Measurements from ENCODE around the gene STON2.

Gene STON2

DNA sequence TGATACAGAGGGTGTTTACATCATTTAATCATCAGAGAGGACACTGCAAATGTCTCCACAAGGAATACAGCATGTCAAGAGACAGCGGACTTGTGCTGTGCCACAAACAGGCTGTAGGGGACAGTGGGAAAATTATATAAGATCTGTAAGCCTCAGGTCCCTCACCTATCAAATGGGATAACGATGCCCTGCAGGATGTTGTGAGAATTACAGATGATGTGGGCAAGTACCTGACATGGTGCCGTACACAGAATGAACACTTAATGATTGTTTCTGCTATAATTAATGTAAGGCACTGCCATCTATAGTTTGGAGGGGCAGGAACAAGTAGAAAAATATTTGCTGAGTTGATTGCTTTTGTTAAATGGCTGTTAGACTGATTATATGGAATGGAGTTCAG is 97.5 kb downstream of the STON2 start:
- H3K27me3 ChIP-seq (replicated peaks) = no peaks in the 10 kb centered on the region
- in situ Hi-C loops (cut with HindIII; ENCODE audit: low pct_ligation_motif_present, low sequenced_read_pairs) = no loop called here
- DNase-seq = no peak
- no peak overlapping the region for H3K4me3 ChIP-seq (ENCODE audit: low read depth, low read length)
- TF ChIP-seq, protein P1, sequence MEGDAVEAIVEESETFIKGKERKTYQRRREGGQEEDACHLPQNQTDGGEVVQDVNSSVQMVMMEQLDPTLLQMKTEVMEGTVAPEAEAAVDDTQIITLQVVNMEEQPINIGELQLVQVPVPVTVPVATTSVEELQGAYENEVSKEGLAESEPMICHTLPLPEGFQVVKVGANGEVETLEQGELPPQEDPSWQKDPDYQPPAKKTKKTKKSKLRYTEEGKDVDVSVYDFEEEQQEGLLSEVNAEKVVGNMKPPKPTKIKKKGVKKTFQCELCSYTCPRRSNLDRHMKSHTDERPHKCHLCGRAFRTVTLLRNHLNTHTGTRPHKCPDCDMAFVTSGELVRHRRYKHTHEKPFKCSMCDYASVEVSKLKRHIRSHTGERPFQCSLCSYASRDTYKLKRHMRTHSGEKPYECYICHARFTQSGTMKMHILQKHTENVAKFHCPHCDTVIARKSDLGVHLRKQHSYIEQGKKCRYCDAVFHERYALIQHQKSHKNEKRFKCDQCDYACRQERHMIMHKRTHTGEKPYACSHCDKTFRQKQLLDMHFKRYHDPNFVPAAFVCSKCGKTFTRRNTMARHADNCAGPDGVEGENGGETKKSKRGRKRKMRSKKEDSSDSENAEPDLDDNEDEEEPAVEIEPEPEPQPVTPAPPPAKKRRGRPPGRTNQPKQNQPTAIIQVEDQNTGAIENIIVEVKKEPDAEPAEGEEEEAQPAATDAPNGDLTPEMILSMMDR (IDR thresholded peaks at IDR 0.05; ENCODE audit: low read depth, low read length, missing control alignments) = no peak
- H3K27ac ChIP-seq = no peak overlapping the region
- no peaks in the 10 kb centered on the region for H3K36me3 ChIP-seq (replicated peaks)

DNA sequence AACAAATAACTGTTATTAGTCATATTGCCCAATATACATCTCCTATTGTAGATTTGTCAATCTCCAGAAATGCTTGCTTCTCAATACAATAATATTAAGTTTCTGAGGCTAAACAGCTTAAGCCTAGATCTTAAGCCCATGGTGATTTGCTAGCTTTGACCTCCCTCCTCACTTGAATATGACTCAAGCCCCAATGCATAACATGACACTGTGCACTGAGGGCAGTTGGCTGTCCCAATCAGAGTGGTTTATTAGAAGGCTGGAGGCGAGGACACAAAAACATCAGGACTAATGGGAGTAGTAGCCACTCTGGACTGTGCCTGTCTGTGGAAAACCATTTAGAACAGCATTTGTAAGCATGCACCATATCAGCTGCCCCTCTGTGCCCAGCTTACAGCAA is 98.3 kb downstream of the STON2 start:
- no peak for DNase-seq
- no peaks in the 10 kb centered on the region for H3K27me3 ChIP-seq (replicated peaks)
- H3K36me3 ChIP-seq (replicated peaks) = no peaks in the 10 kb centered on the region
- H3K4me3 ChIP-seq (ENCODE audit: low read depth, low read length) = no peak overlapping the region
- TF ChIP-seq, protein P1 (IDR thresholded peaks at IDR 0.05; ENCODE audit: low read depth, low read length, missing control alignments) = no peak
- no peak overlapping the region for H3K27ac ChIP-seq
- in situ Hi-C loops (cut with HindIII; ENCODE audit: low pct_ligation_motif_present, low sequenced_read_pairs) = no loop called here

DNA sequence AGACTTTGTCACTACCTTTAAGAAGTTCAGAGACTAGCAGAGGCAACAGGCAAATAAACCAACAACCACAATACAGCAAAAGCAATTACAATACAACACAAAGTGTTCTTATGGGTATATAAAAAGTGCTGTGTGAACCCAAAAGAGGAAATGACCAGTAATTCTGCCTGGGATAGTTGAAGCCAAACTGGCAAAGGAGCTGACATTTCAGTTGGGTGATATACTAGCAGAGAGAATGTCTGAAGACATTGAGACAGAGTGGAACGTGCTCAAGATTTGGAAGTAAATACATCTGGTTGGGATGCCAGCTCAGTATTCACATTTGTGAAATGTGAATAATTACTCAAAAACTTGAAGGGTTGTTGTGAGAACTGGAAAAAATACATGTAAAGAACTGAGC is 98.8 kb downstream of the STON2 start:
- Histone ChIP-seq H3K27me3 (replicated peaks) (no peaks in the 10 kb centered on the region), H3K27ac (no peak overlapping the region), H3K36me3 (replicated peaks) (no peaks in the 10 kb centered on the region), H3K4me3 (ENCODE audit: low read depth, low read length) (no peak overlapping the region)
- in situ Hi-C loops (cut with HindIII; ENCODE audit: low pct_ligation_motif_present, low sequenced_read_pairs) = no loop called here
- DNase-seq = no peak
- TF ChIP-seq, protein P1 (IDR thresholded peaks at IDR 0.05; ENCODE audit: low read depth, low read length, missing control alignments) = no peak

DNA sequence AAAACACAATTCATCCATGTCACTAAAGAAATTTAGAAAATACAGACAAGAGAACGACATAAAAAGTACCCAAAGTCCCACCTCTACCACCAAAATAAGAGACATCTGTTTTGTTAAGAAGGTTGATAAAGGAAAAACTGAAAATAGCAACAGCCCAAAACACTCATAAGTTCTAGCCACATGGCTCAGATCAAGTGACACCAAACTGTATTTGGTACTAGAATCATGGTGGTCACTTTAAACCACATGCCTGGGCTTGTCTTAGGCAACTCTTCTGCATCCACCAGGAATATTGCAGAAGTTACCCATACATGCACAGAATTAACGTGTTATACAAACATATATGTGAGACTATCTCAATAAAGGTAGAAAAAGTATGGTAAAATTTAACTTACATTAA is 101.2 kb downstream of the STON2 start:
- Histone ChIP-seq H3K36me3 (replicated peaks) (no peaks in the 10 kb centered on the region), H3K27ac (no peak overlapping the region), H3K4me3 (ENCODE audit: low read depth, low read length) (no peak overlapping the region), H3K27me3 (replicated peaks) (no peaks in the 10 kb centered on the region)
- in situ Hi-C loops (cut with HindIII; ENCODE audit: low pct_ligation_motif_present, low sequenced_read_pairs) = no loop called here
- no peak for DNase-seq
- TF ChIP-seq, protein P1 (IDR thresholded peaks at IDR 0.05; ENCODE audit: low read depth, low read length, missing control alignments) = no peak

DNA sequence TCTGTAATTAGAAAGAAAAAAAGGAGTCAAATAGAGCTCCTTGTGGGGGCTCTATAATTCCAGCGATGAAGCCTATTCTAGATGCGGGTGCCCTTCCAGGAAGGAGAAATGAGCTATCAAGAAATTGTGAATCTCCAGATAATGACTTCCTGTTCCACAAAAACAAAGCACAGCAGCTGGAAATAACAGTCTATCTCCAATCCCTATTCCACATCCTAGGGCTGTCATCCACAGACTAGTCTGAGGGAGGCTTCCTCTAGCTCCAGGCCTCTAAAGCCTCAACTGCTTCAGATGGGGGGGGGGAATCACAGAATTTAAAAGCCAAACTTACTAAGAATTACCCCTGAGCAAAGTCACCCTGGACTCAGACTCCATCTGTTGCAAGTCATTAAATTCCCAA is 102.0 kb downstream of the STON2 start:
- DNase-seq = no peak
- H3K4me3 ChIP-seq (ENCODE audit: low read depth, low read length) = no peak overlapping the region
- TF ChIP-seq, protein P1 (IDR thresholded peaks at IDR 0.05; ENCODE audit: low read depth, low read length, missing control alignments) = no peak
- in situ Hi-C loops (cut with HindIII; ENCODE audit: low pct_ligation_motif_present, low sequenced_read_pairs) = no loop called here
- H3K36me3 ChIP-seq (replicated peaks) = no peaks in the 10 kb centered on the region
- H3K27me3 ChIP-seq (replicated peaks) = no peaks in the 10 kb centered on the region
- H3K27ac ChIP-seq = no peak overlapping the region
